OCI-LY3 (cell line): ENCODE measurements around the gene NFIA.

Source experiments
- H2AFZ ChIP-seq: fragments of 200-600, 300-600 bp; shearing (Covaris generic); 2 replicates; pipeline ENCODE4 v1.6.0; 2014; ENCODE audit warnings: antibody characterized with exemption, low read depth, low read length
- H3K27ac ChIP-seq: fragments of 200-600, 300-600 bp; sonication (generic); 2 replicates; pipeline ENCODE4 v1.5.1; 2014; ENCODE audit warnings: mild to moderate bottlenecking, low read length, moderate library complexity, mixed read lengths
- H3K27me3 ChIP-seq: fragments of 200-600, 300-600 bp; sonication (generic); 2 replicates; pipeline ENCODE4 v1.6.1; 2014; ENCODE audit warnings: low read depth, low read length, mixed read lengths
- H3K36me3 ChIP-seq: fragments of 200-600, 300-600 bp; sonication (generic); replicated peaks from 2 replicates; pipeline ENCODE3; 2014; ENCODE audit warnings: low read depth, low read length, mixed read lengths
- H3K4me1 ChIP-seq: fragments of 300-600, 200-600 bp; sonication (generic); 2 replicates; pipeline ENCODE4 v1.6.1; 2014; ENCODE audit warnings: low read length, mixed read lengths
- H3K4me2 ChIP-seq: fragments of 200-600, 300-600 bp; sonication (generic); 2 replicates; pipeline ENCODE4 v1.6.1; 2014; ENCODE audit warnings: low read length, mixed read lengths
- H3K4me3 ChIP-seq: fragments of 300-600, 200-600 bp; sonication (generic); 2 replicates; pipeline ENCODE4 v1.5.1; 2014; ENCODE audit warnings: antibody characterized with exemption, mild to moderate bottlenecking, low read length, moderate library complexity
- H3K79me2 ChIP-seq: fragments of 300-600, 200-600 bp; shearing (Covaris generic); 2 replicates; pipeline ENCODE4 v1.6.1; 2014; ENCODE audit warnings: mild to moderate bottlenecking, low read length, mixed read lengths
- H3K9ac ChIP-seq: fragments of 300-600, 200-600 bp; shearing (Covaris generic); 2 replicates; pipeline ENCODE4 v1.6.0; 2014; ENCODE audit warnings: mild to moderate bottlenecking, low read length, moderate library complexity
- H3K9me3 ChIP-seq: fragments of 200-600, 300-600 bp; shearing (Covaris generic); 2 replicates; pipeline ENCODE4 v1.6.1; 2014; ENCODE audit warnings: low read length, mixed read lengths; ENCODE audit not compliant: insufficient read depth
- H4K20me1 ChIP-seq: fragments of 200-600, 300-600 bp; sonication (generic); 2 replicates; pipeline ENCODE4 v1.6.1; 2016; ENCODE audit warnings: low read length, mixed read lengths; ENCODE audit not compliant: insufficient read depth
- CTCF ChIP-seq: fragments of 200-600, 300-600 bp; sonication (generic); IDR thresholded peaks from 2 replicates; pipeline ENCODE4 v1.5.1; 2014; ENCODE audit warnings: antibody characterized with exemption, low read length, low read depth
- EZH2phosphoT487 ChIP-seq: fragments of 200-600 bp; shearing (Covaris generic); IDR thresholded peaks from 2 replicates; pipeline ENCODE4 v1.6.1; 2018; ENCODE audit warnings: antibody characterized with exemption, mixed run types, low read depth

Gene NFIA

GRCh38 chr1:61132645-61133334, 50.4 kb downstream of the NFIA start:
- Histone ChIP-seq H3K4me2 (0 out of 2 replicates have a peak overlapping the region, but pooled peaks have one; percentile 36), H3K9ac (no peak overlapping the region)

GRCh38 chr1:61133335-61134019, 51.1 kb downstream of the NFIA start:
- H2AFZ ChIP-seq, result no peak overlapping the region

More at GRCh38 chr1:61132645-61133334, 50.4 kb downstream of the NFIA start:
- Histone ChIP-seq H3K4me3 (no peak overlapping the region), H3K27me3 (no peaks in the 10 kb centered on the region), H2AFZ (no peak overlapping the region), H3K36me3 (no peaks in the 10 kb centered on the region), H3K27ac (no peak overlapping the region), H3K4me1 (peaks cover 4% of the 10 kb centered on the region; the same call in 1 of the 2 replicates), H3K79me2 (no peaks in the 10 kb centered on the region), H3K9me3 (no peaks in the 10 kb centered on the region), H4K20me1 (no peaks in the 10 kb centered on the region)
- no peak for TF ChIP-seq EZH2phosphoT487
- TF ChIP-seq CTCF, result no peak

GRCh38 chr1:61135291-61135690, 52.9 kb downstream of the NFIA start:
- H3K4me3 ChIP-seq, result no peak overlapping the region

More at GRCh38 chr1:61133335-61134019, 51.1 kb downstream of the NFIA start:
- H3K27ac ChIP-seq, result no peak overlapping the region
- peaks cover 4% of the 10 kb centered on the region; the same call in 1 of the 2 replicates for H3K4me1 ChIP-seq
- H4K20me1 ChIP-seq, result no peaks in the 10 kb centered on the region
- no peak overlapping the region for H3K9ac ChIP-seq
- H3K4me3 ChIP-seq, result no peak overlapping the region
- no peaks in the 10 kb centered on the region for H3K9me3 ChIP-seq
- H3K79me2 ChIP-seq, result no peaks in the 10 kb centered on the region
- H3K36me3 ChIP-seq, result no peaks in the 10 kb centered on the region
- H3K4me2 ChIP-seq, result no peak overlapping the region
- no peaks in the 10 kb centered on the region for H3K27me3 ChIP-seq
- no peak for TF ChIP-seq EZH2phosphoT487
- no peak for TF ChIP-seq CTCF

More at GRCh38 chr1:61135291-61135690, 52.9 kb downstream of the NFIA start:
- Histone ChIP-seq H2AFZ (no peak overlapping the region), H3K9me3 (no peaks in the 10 kb centered on the region), H3K27ac (no peak overlapping the region), H3K4me1 (peaks cover 4% of the 10 kb centered on the region; the same call in 1 of the 2 replicates), H3K9ac (no peak overlapping the region), H3K4me2 (no peak overlapping the region), H4K20me1 (no peaks in the 10 kb centered on the region), H3K36me3 (no peaks in the 10 kb centered on the region), H3K27me3 (no peaks in the 10 kb centered on the region), H3K79me2 (no peaks in the 10 kb centered on the region)
- no peak for TF ChIP-seq EZH2phosphoT487
- TF ChIP-seq CTCF, result no peak
